HepG2 (cell line): ENCODE results near the gene GTF2F1. TPM values are rescaled to one million over a fixed set of nuclear protein-coding genes. Genes with fewer than 3 reads are reported as not detected.

ENCODE experiments used
- CENPBD1 ChIP-seq: sonication (generic); formaldehyde crosslinking; IDR thresholded peaks from 2 replicates; pipeline ENCODE4 v1.8.0; 2022; ENCODE audit warnings: missing genetic modification reagents, low read depth, mild to moderate bottlenecking, borderline replicate concordance
- ESRRA ChIP-seq: sonication (generic); formaldehyde crosslinking; IDR thresholded peaks from 2 replicates; pipeline ENCODE4 v1.5.1; 2020; ENCODE audit warnings: mild to moderate bottlenecking, low read depth, missing genetic modification reagents
- HHEX ChIP-seq: IDR thresholded peaks from 2 replicates; pipeline ENCODE4 v1.6.1; 2016; ENCODE audit warnings: control low read depth
- IRX3 ChIP-seq: sonication (generic); formaldehyde crosslinking; IDR thresholded peaks from 2 replicates; pipeline ENCODE4 v1.8.1; 2023; ENCODE audit warnings: mild to moderate bottlenecking, low read depth, missing genetic modification reagents, borderline replicate concordance
- NAIF1 ChIP-seq: sonication (generic); formaldehyde crosslinking; IDR thresholded peaks from 2 replicates; pipeline ENCODE4 v1.5.0; 2020; ENCODE audit warnings: mild to moderate bottlenecking, missing genetic modification reagents, borderline replicate concordance
- NPAS2 ChIP-seq: sonication (generic); formaldehyde crosslinking; IDR thresholded peaks from 2 replicates; pipeline ENCODE4 v1.8.0; 2022; ENCODE audit warnings: mild to moderate bottlenecking, missing genetic modification reagents, borderline replicate concordance
- PCBP1 ChIP-seq: fragments of 200-400 bp; formaldehyde crosslinking; IDR thresholded peaks from 2 replicates; pipeline ENCODE4 v1.6.1; 2017; ENCODE audit warnings: mild to moderate bottlenecking, low read depth, low read length, borderline replicate concordance
- SALL1 ChIP-seq: sonication (generic); formaldehyde crosslinking; IDR thresholded peaks from 2 replicates; pipeline ENCODE4 v1.8.0; 2022; ENCODE audit warnings: mild to moderate bottlenecking, missing genetic modification reagents
- ZBTB14 ChIP-seq: sonication (generic); formaldehyde crosslinking; IDR thresholded peaks from 2 replicates; pipeline ENCODE4 v1.4.0; 2020; ENCODE audit warnings: missing genetic modification reagents
- ZBTB26 ChIP-seq: IDR thresholded peaks from 2 replicates; pipeline ENCODE4 v1.6.1; 2016; ENCODE audit warnings: missing compliant biosample characterization, missing genetic modification reagents, borderline replicate concordance
- ZFP36L2 ChIP-seq: sonication (generic); formaldehyde crosslinking; IDR thresholded peaks from 2 replicates; pipeline ENCODE4 v1.4.0; 2020; ENCODE audit warnings: missing genetic modification reagents
- ZNF17 ChIP-seq: sonication (generic); formaldehyde crosslinking; IDR thresholded peaks from 2 replicates; pipeline ENCODE4 v1.5.0; 2020; ENCODE audit warnings: mild to moderate bottlenecking, missing genetic modification reagents
- ZNF18 ChIP-seq: sonication (generic); formaldehyde crosslinking; IDR thresholded peaks from 2 replicates; pipeline ENCODE4 v1.8.0; 2022; ENCODE audit warnings: mild to moderate bottlenecking, missing genetic modification reagents; ENCODE audit not compliant: insufficient replicate concordance
- ZNF225 ChIP-seq: sonication (generic); formaldehyde crosslinking; IDR thresholded peaks from 2 replicates; pipeline ENCODE4 v1.4.0; 2020; ENCODE audit warnings: mild to moderate bottlenecking, missing genetic modification reagents
- ZNF274 ChIP-seq: sonication (generic); formaldehyde crosslinking; IDR thresholded peaks from 2 replicates; pipeline ENCODE4 v1.5.1; 2020; ENCODE audit warnings: mild to moderate bottlenecking, missing genetic modification reagents
- ZNF337 ChIP-seq: sonication (generic); formaldehyde crosslinking; IDR thresholded peaks from 2 replicates; pipeline ENCODE4 v1.5.1; 2020; ENCODE audit warnings: missing genetic modification reagents, low read depth, mild to moderate bottlenecking, borderline replicate concordance
- ZNF362 ChIP-seq: sonication (generic); formaldehyde crosslinking; IDR thresholded peaks from 2 replicates; pipeline ENCODE4 v1.4.0; 2020; ENCODE audit warnings: missing genetic modification reagents, mild to moderate bottlenecking, borderline replicate concordance
- ZNF451 ChIP-seq: sonication (generic); formaldehyde crosslinking; IDR thresholded peaks from 2 replicates; pipeline ENCODE4 v1.5.0; 2020; ENCODE audit warnings: mild to moderate bottlenecking, missing genetic modification reagents
- ZNF496 ChIP-seq: sonication (generic); formaldehyde crosslinking; IDR thresholded peaks from 2 replicates; pipeline ENCODE4 v1.8.1; 2023; ENCODE audit warnings: mild to moderate bottlenecking, moderate library complexity, missing genetic modification reagents; ENCODE audit not compliant: insufficient replicate concordance
- ZNF598 ChIP-seq: sonication (generic); formaldehyde crosslinking; IDR thresholded peaks from 2 replicates; pipeline ENCODE4 v1.5.1; 2020; ENCODE audit warnings: mild to moderate bottlenecking, missing genetic modification reagents, borderline replicate concordance
- polyA plus RNA-seq, 8 experiments: library from polyadenylated mRNA; depleted of rRNA in 3 of 8; stranded (reverse) in 7 of 8; unstranded in 1 of 8; fragments of >200 nt; fragmentation: Illumina TruSeq in 4 of 8; extraction: Trizol in 4 of 8; gene quantifications; 2 replicates each; pipeline versions ENCODE4 v1.2.1 to v1.2.3, GENCODE V29; 2011 to 2016; ENCODE audit warnings: low read depth in 4 of 8, missing spikeins in 1 of 8, mixed read lengths in 1 of 8; ENCODE audit not compliant: insufficient read depth in 1 of 8
- total RNA-seq, 5 experiments: library from RNA; depleted of rRNA; stranded (reverse); fragments of >200 nt; fragmentation: Illumina TruSeq; extraction: Trizol; gene quantifications; 2 replicates each; pipeline ENCODE4 v1.2.3, GENCODE V29; 2016; ENCODE audit warnings: low read depth in 1 of 5

The GTF2F1 gene
- total and polyA plus RNA-seq, 2 of the 13 experiments (the other 11 are each of a cell fraction or from before 2014, with no cell fraction given): 27.8 to 34.1 TPM

- TF ChIP-seq ZNF362 (CRISPR knock-in tag) (no peak), NAIF1 (no peak), ZNF225 (CRISPR knock-in tag) (0 out of 2 replicates have a peak, but pooled peaks have one; percentile 51), PCBP1 (no peak), ESRRA (CRISPR knock-in tag) (no peak), ZBTB14 (no peak), ZNF451 (CRISPR knock-in tag) (0 out of 2 replicates have a peak, but pooled peaks have one; percentile 28), ZBTB26 (no peak), ZNF17 (CRISPR knock-in tag) (no peak), ZNF274 (CRISPR knock-in tag) (no peak), ZNF337 (CRISPR knock-in tag) (no peak), ZFP36L2 (CRISPR knock-in tag) (no peak), CENPBD1 (CRISPR knock-in tag) (no peak), IRX3 (CRISPR knock-in tag) (no peak), ZNF18 (CRISPR knock-in tag) (no peak), SALL1 (CRISPR knock-in tag) (0 out of 2 replicates have a peak, but pooled peaks have one; percentile 22), ZNF598 (CRISPR knock-in tag) (no peak), HHEX (CRISPR knock-in tag) (no peak), ZNF496 (CRISPR knock-in tag) (no peak), NPAS2 (CRISPR knock-in tag) (no peak)
Measured at GRCh38 chr19:6425732-6426620, 33.0 kb upstream of the GTF2F1 start (continued).
